HG03354 (cell line): ENCODE data around the gene PRDM10.
"Not testable (repeated sequence)": the region's sequence is repeated elsewhere in the genome, so short reads cannot be mapped to it uniquely, and the experiment has no call there.

ENCODE experiments used
- ATAC-seq: cut with Tn5 transposase; IDR thresholded peaks from one replicate; pipeline ENCODE4 v1.9.1; 2021; ENCODE audit warnings: mild to moderate bottlenecking; ENCODE audit not compliant: unreplicated experiment, poor library complexity, severe bottlenecking

Gene PRDM10

GRCh38 chr11:129922674-129923073, 80.0 kb downstream of the PRDM10 start:
- ATAC-seq, result no peak

GRCh38 chr11:129918361-129918760, 84.3 kb downstream of the PRDM10 start:
- no peak for ATAC-seq

- ATAC-seq, result no peak
These were observed 85.4 kb downstream of the PRDM10 start for GRCh38 chr11:129917231-129917630.

GRCh38 chr11:129911298-129911697, 91.3 kb downstream of the PRDM10 start:
- no peak for ATAC-seq

GRCh38 chr11:129910360-129910759, 92.3 kb downstream of the PRDM10 start:
- no peak for ATAC-seq

GRCh38 chr11:129905402-129905801, 97.2 kb downstream of the PRDM10 start:
- no peak for ATAC-seq

- no peak for ATAC-seq
These were observed 106.6 kb downstream of the PRDM10 start for GRCh38 chr11:129896062-129896461.

- peak; percentile 95 for ATAC-seq
These were observed 107.3 kb downstream of the PRDM10 start, which contains the start of gene NFRKB for GRCh38 chr11:129895126-129896041. Gene NFRKB, minus strand, starts transcription at chr11:129895578. Its CDS starts 2,729 bp downstream, at chr11:129892849.

GRCh38 chr11:129894278-129895125, 108.1 kb downstream of the PRDM10 start:
- peak; percentile 5 for ATAC-seq

- ATAC-seq, result no peak
These were observed 114.2 kb downstream of the PRDM10 start for GRCh38 chr11:129888451-129888850.

- no peak for ATAC-seq
These were observed 117.3 kb downstream of the PRDM10 start for GRCh38 chr11:129885381-129885780.

- ATAC-seq, result no peak
These were observed 118.1 kb downstream of the PRDM10 start for GRCh38 chr11:129884581-129884980.

GRCh38 chr11:129881570-129882170, 121.0 kb downstream of the PRDM10 start:
- ATAC-seq, result peak; percentile 87

GRCh38 chr11:129880311-129880710, 122.3 kb downstream of the PRDM10 start:
- ATAC-seq, result no peak

GRCh38 chr11:129871914-129872313, 130.7 kb downstream of the PRDM10 start:
- no peak for ATAC-seq

- not testable (repeated sequence) for ATAC-seq
These were observed 134.0 kb downstream of the PRDM10 start for GRCh38 chr11:129868626-129869025.

GRCh38 chr11:129866311-129866710, 136.3 kb downstream of the PRDM10 start:
- no peak for ATAC-seq

- no peak for ATAC-seq
These were observed 136.9 kb downstream of the PRDM10 start for GRCh38 chr11:129865701-129866100.

GRCh38 chr11:129864811-129865210, 137.8 kb downstream of the PRDM10 start:
- ATAC-seq, result no peak
